Measurements from ENCODE around the gene ARSB.
"Not testable (repeated sequence)": the region's sequence is repeated elsewhere in the genome, so short reads cannot be mapped to it uniquely, and the experiment has no call there.

The ARSB gene

GRCh38 chr5:78762743-78763142 lies 222.4 kb downstream of the ARSB start:
- Mint-ChIP-seq H3K4me1 (ENCODE audit: low read depth) (peaks cover 52% of the 10 kb centered on the region), H3K9me3 (peaks cover 23% of the 10 kb centered on the region)
- H3K27ac Mint-ChIP-seq; intact Hi-C loops (cut with micrococcal nuclease); H3K4me3 Mint-ChIP-seq; H3K36me3 Mint-ChIP-seq (ENCODE audit: low read depth); H3K27me3 Mint-ChIP-seq: not testable (repeated sequence)

GRCh38 chr5:78761840-78762239 lies 223.3 kb downstream of the ARSB start:
- Mint-ChIP-seq H3K4me3 (no peak overlapping the region), H3K36me3 (ENCODE audit: low read depth) (peaks cover 7% of the 10 kb centered on the region), H3K27ac (peak overlapping the region; percentile 46), H3K4me1 (ENCODE audit: low read depth) (peaks cover 59% of the 10 kb centered on the region), H3K9me3 (peaks cover 23% of the 10 kb centered on the region), H3K27me3 (no peaks in the 10 kb centered on the region)
- intact Hi-C loops (cut with micrococcal nuclease): no loop called here

- peaks cover 7% of the 10 kb centered on the region for H3K36me3 Mint-ChIP-seq (ENCODE audit: low read depth)
- peaks cover 23% of the 10 kb centered on the region for H3K9me3 Mint-ChIP-seq
- H3K4me3 Mint-ChIP-seq: no peak overlapping the region
- H3K4me1 Mint-ChIP-seq (ENCODE audit: low read depth): peaks cover 66% of the 10 kb centered on the region
- no peaks in the 10 kb centered on the region for H3K27me3 Mint-ChIP-seq
- intact Hi-C loops (cut with micrococcal nuclease): no loop called here
- H3K27ac Mint-ChIP-seq: peak overlapping the region; percentile 45
Measured at GRCh38 chr5:78760770-78761169, 224.3 kb downstream of the ARSB start.

- Mint-ChIP-seq H3K9me3 (peaks cover 23% of the 10 kb centered on the region), H3K36me3 (ENCODE audit: low read depth) (peaks cover 7% of the 10 kb centered on the region), H3K27me3 (no peaks in the 10 kb centered on the region), H3K27ac (peak overlapping the region; percentile 45), H3K4me1 (ENCODE audit: low read depth) (peaks cover 68% of the 10 kb centered on the region), H3K4me3 (no peak overlapping the region)
- intact Hi-C loops (cut with micrococcal nuclease): no loop called here
Measured at GRCh38 chr5:78760366-78760765, 224.7 kb downstream of the ARSB start.

GRCh38 chr5:78758169-78758839 lies 226.8 kb downstream of the ARSB start:
- peaks cover 54% of the 10 kb centered on the region for H3K4me1 Mint-ChIP-seq (ENCODE audit: low read depth)
- H3K9me3 Mint-ChIP-seq: peaks cover 23% of the 10 kb centered on the region
- peaks cover 7% of the 10 kb centered on the region for H3K36me3 Mint-ChIP-seq (ENCODE audit: low read depth)
- H3K27ac Mint-ChIP-seq: peak overlapping the region; percentile 42
- intact Hi-C loops (cut with micrococcal nuclease): no loop called here
- no peaks in the 10 kb centered on the region for H3K27me3 Mint-ChIP-seq
- no peak overlapping the region for H3K4me3 Mint-ChIP-seq

GRCh38 chr5:78757269-78758053 lies 227.6 kb downstream of the ARSB start:
- peaks cover 23% of the 10 kb centered on the region for H3K9me3 Mint-ChIP-seq
- H3K27me3 Mint-ChIP-seq: no peaks in the 10 kb centered on the region
- peaks cover 7% of the 10 kb centered on the region for H3K36me3 Mint-ChIP-seq (ENCODE audit: low read depth)
- peak overlapping the region; percentile 42 for H3K27ac Mint-ChIP-seq
- peaks cover 51% of the 10 kb centered on the region for H3K4me1 Mint-ChIP-seq (ENCODE audit: low read depth)
- intact Hi-C loops (cut with micrococcal nuclease): no loop called here
- H3K4me3 Mint-ChIP-seq: no peak overlapping the region

- H3K4me1 Mint-ChIP-seq (ENCODE audit: low read depth): peaks cover 45% of the 10 kb centered on the region
- peak overlapping the region; percentile 42 for H3K27ac Mint-ChIP-seq
- H3K4me3 Mint-ChIP-seq: no peak overlapping the region
- peaks cover 3% of the 10 kb centered on the region for H3K36me3 Mint-ChIP-seq (ENCODE audit: low read depth)
- H3K9me3 Mint-ChIP-seq: peaks cover 17% of the 10 kb centered on the region
- no peaks in the 10 kb centered on the region for H3K27me3 Mint-ChIP-seq
- intact Hi-C loops (cut with micrococcal nuclease): no loop called here
Measured at GRCh38 chr5:78756858-78757257, 228.3 kb downstream of the ARSB start.

GRCh38 chr5:78755822-78756429 lies 229.2 kb downstream of the ARSB start:
- H3K36me3 Mint-ChIP-seq (ENCODE audit: low read depth): no peaks in the 10 kb centered on the region

GRCh38 chr5:78754655-78755054 lies 230.5 kb downstream of the ARSB start:
- peaks cover 26% of the 10 kb centered on the region for H3K4me1 Mint-ChIP-seq (ENCODE audit: low read depth)

More at GRCh38 chr5:78755822-78756429, 229.2 kb downstream of the ARSB start:
- intact Hi-C loops (cut with micrococcal nuclease): no loop called here
- no peaks in the 10 kb centered on the region for H3K27me3 Mint-ChIP-seq
- no peak overlapping the region for H3K27ac Mint-ChIP-seq
- H3K4me1 Mint-ChIP-seq (ENCODE audit: low read depth): peaks cover 38% of the 10 kb centered on the region
- H3K4me3 Mint-ChIP-seq: no peak overlapping the region
- peaks cover 12% of the 10 kb centered on the region for H3K9me3 Mint-ChIP-seq

GRCh38 chr5:78753093-78753531 lies 232.0 kb downstream of the ARSB start:
- Mint-ChIP-seq H3K27me3 (no peaks in the 10 kb centered on the region), H3K27ac (no peak overlapping the region), H3K9me3 (no peaks in the 10 kb centered on the region), H3K4me1 (ENCODE audit: low read depth) (peaks cover 20% of the 10 kb centered on the region), H3K4me3 (no peak overlapping the region), H3K36me3 (ENCODE audit: low read depth) (no peaks in the 10 kb centered on the region)
- intact Hi-C loops (cut with micrococcal nuclease): no loop called here

More at GRCh38 chr5:78754655-78755054, 230.5 kb downstream of the ARSB start:
- no peaks in the 10 kb centered on the region for H3K9me3 Mint-ChIP-seq
- no peaks in the 10 kb centered on the region for H3K36me3 Mint-ChIP-seq (ENCODE audit: low read depth)
- intact Hi-C loops (cut with micrococcal nuclease): no loop called here
- no peaks in the 10 kb centered on the region for H3K27me3 Mint-ChIP-seq
- H3K27ac Mint-ChIP-seq: no peak overlapping the region
- no peak overlapping the region for H3K4me3 Mint-ChIP-seq

- H3K27me3 Mint-ChIP-seq: no peaks in the 10 kb centered on the region
- no peaks in the 10 kb centered on the region for H3K9me3 Mint-ChIP-seq
- H3K4me1 Mint-ChIP-seq (ENCODE audit: low read depth): peaks cover 9% of the 10 kb centered on the region
- no peak overlapping the region for H3K4me3 Mint-ChIP-seq
- intact Hi-C loops (cut with micrococcal nuclease): no loop called here
- H3K36me3 Mint-ChIP-seq (ENCODE audit: low read depth): no peaks in the 10 kb centered on the region
- H3K27ac Mint-ChIP-seq: no peak overlapping the region
Measured at GRCh38 chr5:78751872-78752271, 233.2 kb downstream of the ARSB start.

- Mint-ChIP-seq H3K27me3 (peaks cover 4% of the 10 kb centered on the region), H3K27ac (no peak overlapping the region), H3K4me1 (ENCODE audit: low read depth) (no peaks in the 10 kb centered on the region), H3K36me3 (ENCODE audit: low read depth) (no peaks in the 10 kb centered on the region), H3K9me3 (no peaks in the 10 kb centered on the region), H3K4me3 (no peak overlapping the region)
- intact Hi-C loops (cut with micrococcal nuclease): no loop called here
Measured at GRCh38 chr5:78750281-78750680, 234.8 kb downstream of the ARSB start.

- no peaks in the 10 kb centered on the region for H3K4me1 Mint-ChIP-seq (ENCODE audit: low read depth)
- H3K27me3 Mint-ChIP-seq: peaks cover 12% of the 10 kb centered on the region
- no peaks in the 10 kb centered on the region for H3K9me3 Mint-ChIP-seq
- intact Hi-C loops (cut with micrococcal nuclease): no loop called here
- H3K27ac Mint-ChIP-seq: no peak overlapping the region
- H3K4me3 Mint-ChIP-seq: no peak overlapping the region
- no peaks in the 10 kb centered on the region for H3K36me3 Mint-ChIP-seq (ENCODE audit: low read depth)
Measured at GRCh38 chr5:78747705-78748359, 237.3 kb downstream of the ARSB start.

GRCh38 chr5:78747055-78747454 lies 238.1 kb downstream of the ARSB start:
- no peaks in the 10 kb centered on the region for H3K9me3 Mint-ChIP-seq
- no peaks in the 10 kb centered on the region for H3K4me1 Mint-ChIP-seq (ENCODE audit: low read depth)
- H3K4me3 Mint-ChIP-seq: no peak overlapping the region
- H3K27me3 Mint-ChIP-seq: peaks cover 12% of the 10 kb centered on the region
- intact Hi-C loops (cut with micrococcal nuclease): no loop called here
- H3K36me3 Mint-ChIP-seq (ENCODE audit: low read depth): no peaks in the 10 kb centered on the region
- no peak overlapping the region for H3K27ac Mint-ChIP-seq

Data from dendritic cell treated with granulocyte-macrophage colony-stimulating factor and Interleukin-4, amounts not matched to agents 40 ng/mL and 50 ng/mL, for 4 days (primary cell).